ENCODE measurements around the gene ZNF652.
A peak's percentile ranks its signal among the peaks of the same experiment; 100 is the strongest.
"Not testable (repeated sequence)": the region's sequence is repeated elsewhere in the genome, so short reads cannot be mapped to it uniquely, and the experiment has no call there.

ZNF652 gene

GRCh38 chr17:49386373-49386772 is 24.3 kb upstream of the ZNF652 start:
- DNase-seq (ENCODE audit: low spot score): no peak

GRCh38 chr17:49384951-49385350 is 22.9 kb upstream of the ZNF652 start:
- DNase-seq (ENCODE audit: low spot score): no peak

GRCh38 chr17:49383060-49383459 is 21.0 kb upstream of the ZNF652 start:
- DNase-seq (ENCODE audit: low spot score): no peak

DNA sequence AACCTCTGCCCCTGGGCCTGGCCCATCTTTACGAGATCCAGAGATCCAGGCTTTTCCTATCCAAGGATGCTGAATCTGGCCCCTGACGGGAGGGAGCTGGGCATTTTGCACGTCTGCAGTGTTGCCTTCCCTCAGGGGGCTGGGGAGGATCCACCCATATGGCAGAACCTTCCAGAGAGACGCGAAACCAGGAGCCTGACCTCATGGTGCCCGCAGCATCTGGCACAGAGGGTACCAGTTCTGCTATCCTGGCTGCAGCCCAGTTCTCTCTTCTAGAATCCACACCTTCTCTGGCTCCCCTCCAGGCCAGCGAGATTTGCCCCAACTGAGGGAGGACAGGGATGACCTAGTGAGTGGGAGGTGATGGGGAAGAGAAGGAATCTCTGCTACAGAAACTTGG is 20.5 kb upstream of the ZNF652 start:
- no peak for DNase-seq (ENCODE audit: low spot score)

- no peak for DNase-seq (ENCODE audit: low spot score)
Observed at GRCh38 chr17:49381793-49382192, 19.7 kb upstream of the ZNF652 start.

DNA sequence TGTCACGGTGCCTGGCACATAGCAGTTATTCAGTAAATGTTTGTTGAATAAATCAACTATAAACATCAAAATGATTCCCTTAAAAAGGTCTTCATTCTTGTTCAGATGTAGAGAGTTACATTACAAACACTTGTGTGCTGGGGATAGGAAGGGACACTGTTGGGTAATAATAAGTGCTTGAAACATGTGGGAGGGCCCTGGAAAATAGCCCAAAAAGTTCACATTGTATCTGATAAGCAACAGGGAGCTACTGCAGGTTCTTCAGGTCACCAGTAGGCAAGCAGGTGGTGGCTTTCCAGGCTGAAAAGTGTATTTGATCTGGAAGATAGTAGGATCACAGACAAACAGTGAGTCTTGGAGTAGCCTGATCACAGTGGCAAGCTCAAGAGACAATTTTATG is 19.0 kb upstream of the ZNF652 start:
- no peak for DNase-seq (ENCODE audit: low spot score)

DNA sequence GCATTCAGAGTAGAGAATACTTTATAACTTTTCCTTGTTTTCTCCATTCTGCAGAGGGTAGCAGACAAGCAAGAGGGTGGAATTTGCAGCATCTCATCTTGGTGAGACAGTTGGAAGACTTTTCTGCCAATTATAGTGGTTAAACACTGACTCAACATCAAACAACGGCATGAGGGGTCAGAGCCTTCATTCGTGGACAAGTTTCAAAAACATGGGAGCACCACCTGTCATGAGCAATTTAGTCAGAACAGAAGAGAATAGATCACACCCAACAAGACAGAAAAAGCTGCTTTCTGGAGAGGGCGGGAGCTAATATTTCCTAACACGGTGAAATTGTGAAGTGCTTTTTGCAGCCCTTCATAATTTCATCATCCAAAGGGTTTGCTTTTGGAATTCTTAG is 17.9 kb upstream of the ZNF652 start:
- DNase-seq (ENCODE audit: low spot score): no peak

- DNase-seq (ENCODE audit: low spot score): no peak
Observed at GRCh38 chr17:49378311-49378710, 16.3 kb upstream of the ZNF652 start.

DNA sequence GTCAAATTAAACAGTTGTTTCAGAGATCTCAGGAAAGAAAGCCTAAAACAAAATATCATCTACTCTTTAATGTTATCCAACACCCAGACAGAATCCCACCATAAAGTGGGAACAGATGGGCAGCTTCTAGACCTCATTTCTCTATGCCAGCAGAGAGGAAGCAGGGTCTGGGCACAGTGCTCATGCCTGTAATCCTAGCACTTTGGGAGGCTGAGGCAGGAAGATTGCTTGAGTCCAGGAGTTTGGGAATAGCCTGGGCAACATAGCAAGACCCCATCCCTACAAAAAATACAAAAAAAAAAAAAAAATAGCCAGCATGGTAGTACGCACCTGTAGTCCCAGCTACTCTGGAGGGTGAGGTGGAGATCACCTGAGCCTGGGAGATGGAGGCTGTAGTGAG is 13.5 kb upstream of the ZNF652 start:
- DNase-seq (ENCODE audit: low spot score): no peak

DNA sequence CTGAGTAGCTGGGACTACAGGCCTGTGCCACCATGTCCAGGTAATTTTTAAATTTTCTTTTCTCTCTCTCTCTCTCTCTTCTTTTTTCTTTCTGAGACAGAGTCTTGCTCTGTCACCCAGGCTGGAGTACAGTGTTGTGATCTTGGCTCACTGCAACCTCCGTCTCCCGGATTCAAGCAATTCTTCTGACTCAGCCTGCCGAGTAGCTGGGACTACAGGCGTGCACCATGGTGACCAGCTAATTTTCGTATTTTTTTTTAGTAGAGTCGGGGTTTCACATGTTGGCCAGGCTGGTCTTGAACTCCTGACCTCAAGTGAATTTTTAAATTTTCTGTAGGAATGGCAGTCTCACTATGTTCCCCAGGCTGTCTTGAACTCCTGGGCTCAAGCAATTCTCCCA is 11.1 kb upstream of the ZNF652 start:
- DNase-seq (ENCODE audit: low spot score): no peak

DNA sequence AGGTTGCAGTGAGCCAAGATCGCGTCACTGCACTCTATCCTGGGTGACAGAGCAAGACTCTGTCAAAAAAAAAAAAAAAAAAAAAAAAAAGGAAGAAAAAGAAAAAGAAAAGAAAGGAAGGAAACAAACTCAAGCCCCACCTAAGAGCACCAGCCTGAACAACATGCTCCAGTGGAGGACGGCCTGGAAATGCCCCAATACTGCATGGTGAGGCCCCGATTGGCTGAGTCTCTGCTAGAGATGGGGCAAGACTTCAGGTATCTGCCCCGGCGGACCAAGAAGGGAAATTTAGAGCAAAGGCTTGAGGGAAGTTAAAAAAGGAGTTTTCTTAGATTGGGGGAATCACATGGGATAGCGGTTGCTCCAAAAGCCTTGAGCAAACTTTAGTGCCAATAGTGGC is 10.4 kb upstream of the ZNF652 start:
- DNase-seq (ENCODE audit: low spot score): no peak

GRCh38 chr17:49370971-49371834 is 9.2 kb upstream of the ZNF652 start:
- no peak for DNase-seq (ENCODE audit: low spot score)

- no peak for DNase-seq (ENCODE audit: low spot score)
Observed at GRCh38 chr17:49369760-49370159, 7.7 kb upstream of the ZNF652 start.

DNA sequence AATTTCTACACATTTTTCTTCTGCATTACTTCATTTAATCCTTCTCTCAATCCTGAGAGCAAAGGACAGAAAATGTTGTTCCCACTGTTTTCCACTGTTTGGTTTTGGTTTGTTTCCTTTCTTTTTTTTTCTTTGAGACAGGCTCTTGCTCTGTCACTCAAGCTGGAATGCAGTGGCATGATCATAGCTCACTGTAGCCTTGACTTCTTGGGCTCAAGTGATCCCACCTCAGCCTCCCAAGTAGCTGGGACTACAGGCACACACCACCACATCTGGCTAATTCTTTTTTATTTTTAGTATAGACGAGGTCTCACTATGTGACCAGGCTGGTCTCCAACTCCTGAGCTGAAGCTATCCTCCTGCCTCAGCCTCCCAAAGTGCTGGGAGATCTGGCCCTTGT is 7.0 kb upstream of the ZNF652 start:
- DNase-seq (ENCODE audit: low spot score): no peak

DNA sequence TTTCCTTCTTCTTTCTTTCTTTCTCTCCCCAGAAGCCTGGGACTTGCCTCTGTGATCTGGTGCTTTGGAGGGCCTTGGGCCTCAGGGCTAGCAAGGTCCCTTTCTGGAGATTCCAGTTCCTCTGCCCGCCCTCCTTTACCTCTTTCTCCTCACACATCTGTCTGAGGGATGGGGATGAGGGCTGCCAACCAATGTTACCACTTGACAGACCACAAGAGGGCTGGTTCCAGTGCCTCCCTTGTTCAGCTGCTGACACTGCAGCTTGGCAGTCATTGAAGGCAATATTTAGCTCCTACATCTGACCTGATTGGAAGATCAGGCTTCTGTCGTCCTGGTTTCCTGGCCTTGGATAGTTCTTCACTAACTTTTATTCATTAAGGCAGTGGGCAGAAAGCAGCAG is 3.6 kb upstream of the ZNF652 start:
- peak; percentile 56 for DNase-seq (ENCODE audit: low spot score)

DNA sequence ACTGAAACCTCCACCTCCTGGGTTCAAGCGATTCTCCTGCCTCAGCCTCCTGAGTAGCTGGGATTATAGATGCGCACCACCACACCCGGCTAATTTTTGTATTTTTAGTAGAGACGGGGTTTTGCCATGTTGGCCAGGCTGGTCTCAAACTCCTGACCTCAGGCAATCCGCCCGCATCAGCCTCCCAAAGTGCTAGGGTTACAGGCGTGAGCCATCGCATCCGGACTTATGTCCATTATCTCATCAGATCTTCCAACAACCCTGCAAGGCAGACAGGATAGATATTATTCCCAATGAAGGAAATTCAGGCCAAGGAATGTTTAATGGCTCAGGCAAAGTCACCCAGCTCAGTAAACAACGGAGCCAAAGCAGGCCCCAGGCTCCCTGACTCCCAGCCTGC is 3.1 kb upstream of the ZNF652 start:
- not testable (repeated sequence) for DNase-seq (ENCODE audit: low spot score)

DNA sequence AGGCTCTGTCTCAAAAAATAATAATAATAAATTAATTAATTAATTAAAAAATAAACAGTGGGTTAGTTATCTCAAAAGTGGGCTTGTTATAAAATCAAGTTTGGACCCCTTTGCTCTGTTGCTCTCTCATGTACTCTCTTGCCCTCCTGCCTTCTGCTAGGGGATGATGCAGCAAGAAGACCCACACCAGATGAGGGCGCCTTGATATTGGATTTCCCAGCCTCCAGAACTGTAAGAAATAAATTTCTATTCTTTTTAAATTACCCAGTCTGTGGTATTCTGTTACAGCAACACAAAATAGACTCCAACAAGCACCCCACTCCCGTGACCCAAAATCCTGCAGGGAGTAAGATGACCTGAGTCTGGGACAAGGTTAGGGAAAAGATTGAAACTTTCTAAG is 2.1 kb upstream of the ZNF652 start:
- no peak for DNase-seq (ENCODE audit: low spot score)

DNA sequence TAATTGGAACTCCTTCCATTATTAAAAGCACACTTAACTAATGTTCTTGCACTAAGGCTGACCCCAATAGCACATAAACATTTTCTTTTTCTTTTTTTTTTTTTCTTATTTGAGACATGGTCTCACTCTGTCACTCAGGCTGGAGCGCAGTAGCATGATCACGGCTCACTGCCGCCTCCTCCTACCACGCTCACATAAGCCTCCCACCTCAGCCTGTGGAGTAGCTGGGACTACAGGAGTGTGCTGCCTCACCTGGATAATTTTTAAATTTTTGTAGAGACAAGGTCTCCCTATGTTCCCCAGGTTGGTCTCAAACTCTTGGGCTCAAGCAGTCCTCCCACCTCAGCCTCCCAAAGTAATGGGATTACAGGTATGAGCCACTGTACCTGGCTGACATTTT is 1.2 kb upstream of the ZNF652 start:
- DNase-seq (ENCODE audit: low spot score): no peak

GRCh38 chr17:49362723-49363117 is 670 bp upstream of the ZNF652 start:
- DNase-seq (ENCODE audit: low spot score): no peak

GRCh38 chr17:49361129-49361901 is 735 bp downstream of the ZNF652 start:
- DNase-seq (ENCODE audit: low spot score): peak; percentile 88

GRCh38 chr17:49360796-49361128 is 1.3 kb downstream of the ZNF652 start:
- no peak for DNase-seq (ENCODE audit: low spot score)

DNA sequence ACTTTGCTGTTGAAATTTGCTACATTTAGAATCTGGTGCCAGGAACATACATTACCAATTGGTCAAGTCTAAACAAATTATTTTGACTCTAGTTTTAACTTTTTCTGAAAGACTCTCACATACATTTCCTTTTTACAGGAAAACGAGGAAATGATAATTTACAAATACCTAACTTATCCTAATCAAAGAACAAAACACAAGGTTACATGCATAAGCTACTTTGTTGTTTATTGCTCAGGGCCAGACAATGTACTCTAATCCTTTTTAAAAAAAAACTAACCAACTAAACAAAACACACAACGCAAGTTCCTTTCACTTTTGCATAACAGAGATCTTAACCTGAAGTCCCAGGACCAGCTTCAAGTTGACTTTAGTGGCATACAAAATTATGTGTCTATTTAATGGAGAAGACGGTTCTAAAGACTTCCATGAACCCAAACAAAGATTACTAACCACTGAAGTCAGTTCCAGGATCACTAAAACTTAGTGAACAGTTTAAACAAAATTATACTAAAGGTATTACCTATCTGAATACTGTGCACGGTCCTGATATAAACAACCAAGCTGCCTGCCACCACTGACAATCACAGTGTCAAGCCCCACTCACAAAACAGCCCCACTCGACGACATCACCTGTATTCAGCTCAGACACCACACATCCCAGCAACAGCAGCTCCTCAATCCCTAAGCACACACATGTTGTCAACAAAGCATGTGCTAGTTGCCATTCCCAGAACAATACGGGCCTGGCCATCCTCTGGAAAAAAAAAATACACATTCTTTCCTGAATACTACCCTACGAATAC is 1.9 kb downstream of the ZNF652 start:
- peak; percentile 17 for DNase-seq (ENCODE audit: low spot score)

Data from CD4-positive, alpha-beta T cell treated with Interleukin-2 at 100 ng/mL for 4 hours (primary cell).